B cell (primary cell): ENCODE results near the gene DUSP15.

Experiments
- CTCF ChIP-seq: fragments of 200-600 bp; IDR thresholded peaks from one replicate; pipeline ENCODE4 v1.8.0; 2022; ENCODE audit warnings: antibody characterized with exemption, mild to moderate bottlenecking
- EZH2 ChIP-seq: IDR thresholded peaks from 2 replicates; pipeline ENCODE4 v1.6.1; 2012; ENCODE audit warnings: borderline replicate concordance, low read depth, mild to moderate bottlenecking, moderate library complexity, low read length; ENCODE audit not compliant: insufficient read depth, poor library complexity, severe bottlenecking

DNA sequence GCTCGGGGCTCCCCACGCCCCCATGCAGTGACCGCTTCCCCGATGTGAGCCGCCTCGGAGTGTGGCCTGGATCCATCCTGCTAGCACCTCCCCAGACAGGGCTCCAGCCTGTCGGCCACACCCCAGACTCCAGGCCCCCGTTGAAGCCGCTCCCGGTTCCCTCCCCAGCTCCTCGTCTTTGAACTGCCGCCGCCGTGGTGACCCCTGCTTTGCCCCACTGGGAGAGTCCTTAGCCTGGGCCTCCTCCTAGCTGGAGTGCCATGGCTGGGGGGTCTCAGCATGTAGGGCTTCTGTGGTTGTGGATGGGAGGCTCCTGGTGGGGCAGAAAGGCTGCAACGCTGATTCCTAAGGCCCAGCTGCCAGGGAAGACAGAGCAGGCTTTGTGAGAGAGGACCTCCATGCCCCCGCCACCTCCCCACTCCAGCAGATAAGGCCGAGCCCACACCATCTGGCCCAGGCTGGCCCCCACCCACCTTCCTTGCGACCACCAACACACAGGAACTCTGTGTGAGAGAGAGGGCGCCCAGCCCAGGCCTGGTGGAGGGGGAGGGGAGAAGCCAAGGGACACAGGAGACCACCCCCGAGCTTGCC is 36.3 kb downstream of the DUSP15 start:
- no peak for TF ChIP-seq CTCF
- no peak for TF ChIP-seq EZH2
